GM21515 (cell line): ENCODE results near the gene CHN1.

Source experiments
- ATAC-seq: cut with Tn5 transposase; IDR thresholded peaks from one replicate; pipeline ENCODE4 v1.9.1; 2021; ENCODE audit not compliant: unreplicated experiment

CHN1 gene

DNA sequence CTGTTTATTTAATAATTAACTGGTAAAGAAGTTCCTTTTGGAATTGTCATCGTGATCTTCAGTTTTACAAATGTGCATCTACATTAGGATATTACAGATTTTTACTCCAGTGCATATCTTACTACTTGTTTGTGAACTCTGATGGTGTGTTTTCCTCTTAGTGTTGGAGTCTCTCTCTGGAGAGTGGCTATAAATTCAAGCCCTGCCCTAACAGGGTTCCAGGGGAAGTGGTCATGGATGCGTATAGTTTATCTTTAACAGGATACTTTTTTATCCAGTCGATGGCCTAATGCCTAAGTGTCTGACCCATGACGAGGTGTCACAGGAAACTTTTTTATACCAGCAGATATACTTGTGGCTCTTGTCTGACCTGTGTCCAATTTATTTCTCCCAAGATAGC lies 75.4 kb downstream of the CHN1 start:
- ATAC-seq: no peak

DNA sequence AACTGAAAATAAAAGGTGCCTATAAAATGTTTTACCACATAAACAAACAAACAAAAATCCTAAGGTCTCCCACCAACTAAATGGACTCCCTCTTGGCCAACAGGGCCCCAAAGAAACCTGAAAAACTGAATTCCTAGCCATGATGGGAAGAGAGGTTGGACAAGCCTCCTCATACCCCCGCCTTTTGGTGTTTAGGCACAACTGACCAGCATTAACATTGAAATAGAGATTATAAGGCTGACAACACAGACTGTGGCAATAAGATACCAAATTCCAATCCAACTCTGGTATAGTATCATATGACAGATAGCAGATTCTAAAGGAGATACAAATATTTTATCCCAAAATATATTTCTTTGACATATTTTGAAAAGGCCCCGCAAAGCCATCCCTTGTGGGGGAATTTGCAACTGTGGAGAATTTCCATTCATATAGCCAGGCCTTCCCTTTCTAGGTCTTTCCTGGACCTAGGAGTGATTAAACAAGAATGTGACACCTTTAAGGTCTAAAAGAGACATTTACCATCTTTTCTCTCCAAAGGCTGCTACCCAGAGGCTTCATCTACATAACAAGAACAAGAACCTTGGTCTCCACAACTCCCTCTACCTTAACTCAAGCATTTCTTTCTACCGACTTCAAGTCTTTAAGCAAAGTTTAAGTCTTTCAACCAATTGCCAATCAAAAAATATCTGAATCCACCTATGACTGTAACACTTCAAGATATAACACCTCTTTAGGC lies 80.0 kb downstream of the CHN1 start:
- no peak for ATAC-seq

DNA sequence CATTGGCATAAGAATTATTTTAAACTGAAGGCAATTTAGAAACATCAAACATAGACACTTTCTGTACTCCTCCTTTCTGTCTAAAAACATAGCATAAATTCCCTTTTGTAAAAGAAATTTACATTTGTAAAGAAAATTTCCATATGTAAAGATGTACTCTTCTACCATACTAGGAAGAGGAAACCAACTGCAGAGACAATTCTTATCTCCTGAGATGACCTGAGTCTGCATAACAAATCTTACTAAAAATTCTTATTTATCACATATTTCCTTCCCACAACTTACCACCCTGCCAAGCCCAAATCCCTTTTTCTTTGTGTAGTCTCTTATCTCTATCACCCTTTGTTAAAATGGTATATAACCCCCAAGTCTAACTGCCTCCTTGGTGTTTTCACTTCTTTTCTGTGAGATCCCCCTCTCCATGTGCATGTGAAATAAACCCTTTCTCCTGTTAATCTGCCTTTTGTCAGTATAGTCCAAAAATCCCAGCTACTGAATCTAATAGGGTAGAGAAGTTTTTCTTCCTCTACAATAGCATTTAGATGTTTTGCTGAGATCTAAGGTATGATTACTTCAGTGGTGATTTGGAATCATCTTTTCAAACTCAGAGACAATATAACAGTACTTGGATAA lies 81.0 kb downstream of the CHN1 start:
- no peak for ATAC-seq

DNA sequence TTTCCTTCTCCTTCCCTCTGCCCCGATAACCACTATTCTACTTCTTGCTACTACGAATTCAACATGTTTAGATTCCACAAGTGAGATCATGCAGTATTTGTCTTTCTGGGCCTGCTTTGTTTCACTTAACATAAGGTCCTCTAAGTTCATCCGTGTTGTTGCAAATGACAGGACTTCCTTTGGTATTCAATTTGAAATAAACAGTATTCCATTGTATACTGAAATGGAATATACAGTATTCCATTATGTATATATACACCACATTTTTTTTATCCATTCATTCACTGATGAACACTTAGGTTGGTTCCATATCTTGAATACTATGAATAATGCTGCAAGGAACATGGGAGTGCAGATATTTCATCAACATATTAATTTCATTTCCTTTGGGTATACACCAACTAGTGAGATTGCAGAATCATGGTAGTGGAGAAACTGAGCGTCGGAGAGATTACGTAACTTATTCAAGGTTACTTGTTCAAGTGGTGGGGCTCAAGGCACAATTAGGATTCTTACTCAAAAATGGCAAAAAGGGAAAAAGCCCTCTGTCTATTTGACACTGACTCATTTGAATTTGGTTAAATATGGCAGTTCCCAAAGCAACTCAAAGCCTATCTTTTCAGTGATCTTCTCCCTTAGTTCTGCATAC lies 85.1 kb downstream of the CHN1 start:
- no peak for ATAC-seq

DNA sequence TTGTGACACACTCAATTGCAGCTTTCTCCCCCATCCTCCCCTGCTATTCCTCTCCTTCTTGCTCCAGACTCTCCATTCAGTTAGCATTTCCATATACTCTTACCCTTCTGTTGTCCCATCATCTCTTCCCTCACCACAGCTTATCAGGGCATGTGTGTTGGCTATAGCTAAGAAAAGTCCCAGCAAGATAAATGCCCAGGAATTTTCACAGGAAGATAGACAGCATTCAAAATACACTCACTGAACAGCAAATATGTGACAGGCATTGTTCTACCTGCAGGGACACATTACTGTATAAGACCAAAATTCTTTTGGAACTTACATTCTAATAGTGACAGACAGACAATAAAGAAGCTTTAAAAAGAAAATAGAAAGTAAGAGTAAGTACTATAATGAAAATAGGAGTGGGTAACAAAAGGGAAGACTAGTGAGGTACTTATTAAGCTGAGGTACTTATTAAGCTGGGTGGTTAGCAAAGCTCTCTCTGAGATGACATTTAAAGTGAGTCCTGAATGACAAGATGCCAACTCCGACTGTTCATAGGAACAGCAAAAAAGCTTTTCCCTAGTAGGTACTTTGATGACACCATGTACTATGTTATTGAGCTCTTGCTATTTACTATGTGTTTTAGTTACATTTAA lies 86.2 kb downstream of the CHN1 start:
- ATAC-seq: no peak

DNA sequence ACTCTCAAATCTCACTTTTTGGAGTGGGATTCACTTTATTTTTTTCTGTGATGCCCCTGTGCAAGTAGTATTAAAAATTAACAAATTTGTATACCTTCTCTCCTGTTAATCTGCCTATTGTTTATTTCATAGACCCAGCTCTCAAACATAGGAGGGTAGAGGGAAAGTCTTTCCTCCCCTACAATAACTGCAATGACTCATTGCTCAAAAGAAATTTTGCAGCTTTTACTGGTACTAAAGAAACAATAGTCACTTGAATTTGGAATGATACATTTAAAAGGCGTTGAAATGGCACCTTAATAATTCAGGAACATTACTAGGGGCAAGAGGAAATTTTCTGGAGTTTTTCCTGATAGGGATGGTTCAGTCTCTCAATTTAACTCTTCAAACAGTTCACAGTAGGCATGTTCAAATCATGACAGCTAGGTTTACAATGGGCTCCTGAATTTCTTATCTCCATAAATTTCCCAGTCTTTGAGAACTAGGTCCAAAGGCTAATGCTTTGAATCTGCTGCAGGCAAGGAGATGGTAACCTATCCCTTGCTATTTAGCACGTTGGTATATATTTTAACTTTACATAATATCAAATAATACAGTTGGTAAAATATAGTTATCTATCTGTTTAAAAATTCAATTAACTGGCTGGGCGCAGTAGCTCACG lies 88.8 kb downstream of the CHN1 start:
- ATAC-seq: no peak

DNA sequence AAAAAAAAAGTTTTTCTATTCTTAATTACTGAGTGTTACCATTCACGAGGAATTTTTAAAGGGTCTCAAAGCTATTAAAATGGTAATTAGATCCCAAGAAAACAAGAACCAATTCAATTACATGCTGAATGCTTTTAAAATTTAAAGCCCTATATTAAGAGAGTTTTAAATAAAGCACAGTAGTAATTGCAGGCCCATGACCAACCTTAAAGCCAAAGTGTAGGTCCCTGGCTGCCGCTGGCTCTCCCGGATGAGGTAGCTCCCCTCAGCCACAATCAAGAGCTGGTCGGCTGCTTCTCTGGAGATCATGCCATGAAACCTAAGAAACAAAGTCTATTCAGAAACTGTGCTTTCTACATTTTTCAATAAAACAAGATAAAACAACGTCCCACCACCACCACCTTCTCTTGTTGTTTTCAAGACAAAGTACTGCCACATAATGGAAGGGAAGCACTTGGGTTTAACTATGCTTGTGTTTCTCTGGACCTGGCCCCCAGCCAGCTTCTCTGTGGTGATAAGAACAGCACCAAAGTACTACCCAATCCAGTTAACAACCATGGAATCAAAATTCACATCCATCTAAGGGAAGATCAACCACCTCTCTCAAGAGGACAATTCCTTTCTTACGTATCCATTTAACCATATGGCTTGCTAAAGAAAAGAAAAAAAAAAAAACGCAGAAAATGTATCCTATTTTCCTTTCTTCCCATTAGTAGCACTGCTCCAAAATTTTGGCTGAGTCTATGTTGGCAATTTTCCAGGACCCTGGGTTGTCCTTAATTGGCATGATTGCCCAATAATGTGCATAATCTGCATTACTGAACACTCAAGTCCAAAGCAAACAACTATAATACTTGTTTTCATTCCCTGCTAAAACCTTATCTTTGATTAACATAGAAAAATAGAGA lies 90.1 kb downstream of the CHN1 start:
- no peak for ATAC-seq

DNA sequence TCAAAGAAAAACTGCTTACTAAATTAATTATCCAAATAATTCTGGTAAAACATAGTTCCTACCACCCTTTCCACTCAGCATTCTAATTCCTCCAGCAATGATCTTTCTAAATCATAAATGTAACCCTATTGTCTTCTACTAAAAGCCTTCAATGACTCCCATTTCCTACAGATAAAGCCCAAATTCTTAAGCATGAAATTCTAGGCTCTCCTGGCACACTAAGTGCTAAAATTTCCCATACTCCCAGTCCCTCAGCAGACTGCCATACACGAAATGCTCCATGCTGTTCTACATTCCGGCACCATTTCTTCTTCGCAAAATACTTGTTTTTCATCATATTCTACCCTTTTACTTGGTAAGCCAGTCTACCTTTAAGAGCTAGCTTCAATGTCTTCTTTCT lies 96.9 kb downstream of the CHN1 start:
- ATAC-seq: no peak

DNA sequence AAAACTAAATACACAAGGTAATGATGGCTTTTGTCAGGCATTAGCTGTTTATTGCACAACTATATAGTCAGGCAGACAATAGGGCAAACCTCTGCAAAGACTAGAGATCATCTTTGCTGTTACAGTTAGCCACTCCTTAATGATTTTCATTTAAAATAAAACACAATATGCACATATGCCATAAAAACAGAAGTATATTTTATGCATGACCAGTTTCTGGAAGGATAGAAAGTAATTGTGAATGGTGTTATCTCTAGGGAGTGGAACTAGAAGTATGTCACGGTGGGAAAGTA lies 102.0 kb downstream of the CHN1 start:
- no peak for ATAC-seq

DNA sequence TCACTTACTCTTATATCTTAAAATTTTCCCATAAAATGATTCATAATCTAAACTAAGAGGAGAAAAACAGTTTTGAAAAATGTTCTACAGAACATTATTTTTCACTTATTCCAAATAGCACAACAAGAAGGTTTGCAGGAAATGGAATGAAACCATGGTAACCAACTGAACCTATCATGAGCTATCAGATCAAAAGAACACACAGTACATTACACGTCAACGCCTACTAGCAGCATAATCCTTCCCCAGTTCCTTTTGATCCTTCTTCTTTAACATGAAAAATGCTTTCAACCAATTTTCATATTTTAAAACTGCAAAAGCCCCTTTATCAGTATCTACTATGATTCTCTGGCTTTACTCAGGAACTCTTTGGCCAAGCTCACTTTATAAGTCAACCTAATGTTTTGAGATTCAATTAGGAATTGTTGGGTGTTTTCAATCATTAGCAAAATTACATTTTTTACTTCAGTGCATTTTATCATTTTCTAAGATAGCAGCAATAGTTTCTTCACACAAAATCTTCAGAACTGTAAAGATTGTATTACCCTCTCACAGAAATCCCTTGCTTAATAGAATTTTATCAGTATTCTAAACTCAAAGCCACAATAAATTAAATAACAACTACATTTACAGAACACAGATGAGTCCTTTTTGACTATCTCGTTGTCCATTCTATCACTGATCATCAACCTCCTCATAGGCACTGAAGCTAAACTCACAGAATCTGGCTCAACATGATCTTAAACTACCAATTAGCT lies 102.5 kb downstream of the CHN1 start:
- ATAC-seq: no peak

DNA sequence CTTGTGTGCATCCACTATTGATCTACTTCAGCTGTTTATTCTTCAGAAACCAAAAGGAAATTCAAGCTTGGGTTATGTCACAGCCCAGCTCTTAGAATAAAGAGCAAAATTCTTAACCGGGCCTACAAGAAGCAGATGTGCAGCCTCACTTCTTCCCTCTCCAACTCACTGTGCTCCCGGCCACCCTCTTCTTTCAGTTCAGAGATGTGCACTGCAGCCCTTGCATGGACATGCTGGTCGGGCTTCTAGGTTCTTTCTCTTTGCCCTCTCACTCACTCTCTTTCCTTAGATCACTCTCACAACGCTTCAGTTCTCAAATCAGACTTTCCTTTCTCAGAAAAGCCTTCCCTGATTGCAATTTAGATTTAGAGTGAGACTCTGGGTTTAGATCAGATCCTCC lies 104.1 kb downstream of the CHN1 start:
- ATAC-seq: no peak

DNA sequence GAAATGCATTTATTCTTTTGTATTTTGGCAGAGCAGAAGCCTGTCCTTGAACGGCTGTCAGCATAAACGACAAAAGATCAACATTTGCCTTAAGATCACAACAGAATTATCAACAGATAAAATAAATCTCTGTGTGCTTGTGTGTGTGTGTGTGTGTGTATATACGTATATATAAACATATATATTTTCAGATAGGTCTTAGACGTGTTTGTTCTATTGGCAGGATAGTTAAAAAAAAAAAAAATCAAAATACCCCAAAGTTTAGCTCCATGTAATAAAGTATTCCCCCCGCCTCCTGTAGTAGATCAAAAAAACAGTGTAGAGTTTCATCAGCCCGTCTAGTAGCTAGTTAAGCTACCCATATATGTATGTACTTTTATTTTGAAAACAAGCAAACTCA lies 107.9 kb downstream of the CHN1 start:
- ATAC-seq: no peak

DNA sequence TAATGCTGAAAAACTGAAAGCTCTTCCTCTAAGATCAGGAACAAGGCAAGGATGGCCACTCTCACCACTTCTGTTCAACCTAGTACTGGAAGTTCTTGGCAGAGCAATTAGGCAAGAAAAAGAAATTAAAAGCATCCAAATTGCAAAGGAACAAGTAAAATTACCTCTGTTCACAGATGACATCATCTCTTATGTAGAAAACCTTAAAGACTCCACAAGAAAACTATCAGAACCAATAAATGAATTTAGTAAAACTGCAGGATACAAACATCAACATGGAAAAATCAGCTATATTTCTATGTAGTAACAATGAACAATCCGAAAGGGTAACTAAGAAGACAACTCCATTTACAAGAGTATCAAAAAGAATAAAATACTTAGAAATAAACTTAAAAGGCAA lies 112.2 kb downstream of the CHN1 start:
- no peak for ATAC-seq

DNA sequence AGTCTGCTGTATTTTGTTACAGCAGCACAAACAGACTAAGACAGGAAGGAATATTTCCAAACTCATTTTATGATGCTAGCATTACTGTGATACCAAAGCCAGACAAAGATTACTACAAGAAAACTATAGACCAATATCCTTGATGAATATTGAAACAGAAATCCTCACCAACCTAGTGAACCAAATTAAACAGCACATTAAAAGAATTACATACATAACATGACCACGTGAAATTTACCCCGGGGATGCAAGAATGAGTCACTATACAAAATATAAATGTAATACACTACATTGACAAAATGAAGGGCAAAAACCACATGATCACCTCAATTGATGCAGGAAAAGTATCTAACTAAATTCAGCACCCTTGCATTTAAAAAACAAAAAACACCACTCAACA lies 112.6 kb downstream of the CHN1 start:
- ATAC-seq: no peak

DNA sequence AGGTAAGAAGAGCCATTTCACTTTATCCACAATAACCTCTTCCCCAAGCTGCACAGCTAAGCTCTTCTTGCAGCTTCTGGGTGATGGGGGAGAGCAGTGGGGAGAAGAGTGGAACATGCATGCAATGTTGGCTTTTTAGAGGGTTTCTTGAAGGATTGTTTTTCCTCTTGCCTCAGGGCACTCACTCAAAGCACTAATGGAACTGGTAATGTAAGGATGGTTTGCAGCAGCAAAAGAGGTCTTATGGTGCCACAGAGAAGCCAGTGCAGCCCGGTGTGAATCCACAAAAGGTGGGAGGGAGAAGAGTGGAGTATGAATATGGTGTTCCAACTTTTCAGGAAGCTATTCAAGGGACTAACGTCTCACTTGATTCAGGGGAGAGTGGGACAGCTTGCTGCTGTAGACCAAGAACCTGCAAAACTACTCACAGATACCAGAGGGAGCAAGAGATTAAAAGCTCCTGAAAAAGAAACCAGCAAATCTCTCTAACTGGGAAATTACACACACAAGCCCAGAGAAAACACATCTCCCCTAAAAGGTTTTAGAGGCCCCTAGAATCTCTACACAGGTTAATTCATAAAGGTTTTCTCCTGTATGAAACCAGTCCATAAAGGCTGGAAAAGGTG lies 116.4 kb downstream of the CHN1 start:
- no peak for ATAC-seq

DNA sequence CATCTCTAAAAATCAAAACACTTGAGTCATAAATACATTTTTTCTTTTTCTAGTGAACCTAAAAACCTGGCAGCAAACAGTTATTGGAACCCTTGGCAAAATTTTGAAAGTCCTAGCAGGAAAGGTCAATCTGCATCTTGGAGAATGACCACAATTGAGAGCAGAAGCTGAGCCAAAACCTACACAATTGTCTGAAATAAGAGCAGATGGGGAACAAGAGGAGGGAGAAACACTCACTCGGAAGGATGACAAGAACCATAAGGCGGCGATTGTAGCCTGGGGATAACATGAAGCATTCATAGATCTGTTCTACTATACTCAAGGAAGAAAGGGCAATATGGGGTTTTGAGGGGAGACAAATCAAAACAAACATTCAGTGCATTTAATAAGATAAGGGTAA lies 117.0 kb downstream of the CHN1 start:
- no peak for ATAC-seq

DNA sequence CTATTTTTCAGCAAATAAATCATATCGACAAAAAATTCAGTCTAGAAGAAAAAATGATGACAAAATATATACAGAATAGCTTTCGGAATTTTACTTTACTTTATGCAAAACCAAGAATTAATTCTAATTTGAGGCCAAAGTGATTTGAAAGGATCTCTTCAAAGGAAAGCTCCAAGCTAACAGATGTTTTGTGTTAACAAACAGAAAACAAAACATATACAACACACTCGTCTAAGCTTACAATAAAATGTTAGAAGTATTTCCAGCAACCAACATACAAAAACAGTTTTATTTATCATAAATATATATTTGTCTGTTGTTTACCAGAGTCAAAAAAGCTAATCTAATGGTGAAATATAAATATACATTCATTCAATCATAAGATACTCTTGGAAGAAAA lies 122.8 kb downstream of the CHN1 start:
- no peak for ATAC-seq

DNA sequence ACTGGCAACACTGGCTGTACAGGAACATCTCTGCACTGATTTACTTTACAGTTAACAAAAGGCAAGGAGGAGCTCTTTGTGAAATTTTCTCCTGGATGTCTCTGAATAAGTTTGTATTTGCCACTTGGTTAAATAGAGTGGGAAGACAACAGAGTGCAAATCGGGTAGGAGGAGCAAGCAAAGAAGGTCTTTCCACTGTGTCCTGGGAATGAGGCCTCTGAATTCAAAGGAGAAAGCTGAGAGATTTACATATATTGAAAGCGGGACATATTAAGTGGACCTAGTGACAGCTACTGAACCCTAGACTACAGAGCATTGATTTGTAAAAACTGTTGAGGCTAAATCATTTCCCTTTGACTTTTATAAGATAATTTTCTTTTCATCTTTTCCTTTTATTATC lies 123.5 kb downstream of the CHN1 start:
- no peak for ATAC-seq

DNA sequence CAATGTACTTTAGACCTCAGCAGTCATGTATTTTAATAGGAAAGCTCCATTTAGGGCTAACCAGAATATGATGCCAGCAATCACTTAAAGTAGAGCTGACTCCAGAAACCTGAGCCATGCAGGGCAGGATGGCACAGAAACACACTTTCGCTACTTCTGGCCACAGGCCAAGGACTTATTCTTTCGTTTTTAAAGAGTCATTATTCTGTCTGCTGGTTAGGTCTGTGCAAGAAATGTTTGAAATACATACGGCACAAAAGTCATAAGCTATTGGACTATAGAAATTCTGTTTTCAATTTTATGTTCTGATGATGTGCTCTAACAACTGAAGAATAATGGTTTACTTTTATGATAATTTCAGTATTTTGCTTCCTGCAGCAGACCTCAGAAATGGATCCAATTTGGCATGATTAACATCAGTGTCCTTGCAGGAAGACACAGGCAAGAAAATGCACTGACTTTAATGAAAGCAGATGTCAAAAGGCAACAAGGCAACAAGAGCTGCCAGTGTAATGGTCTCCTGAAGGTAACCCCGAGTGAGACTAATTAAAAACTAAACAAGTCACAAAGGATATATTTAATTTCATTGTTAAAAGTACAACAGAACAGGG lies 126.5 kb downstream of the CHN1 start:
- no peak for ATAC-seq
